Retina (tissue), 1 donor: Measurements from ENCODE around the gene EIF3B.
A peak's percentile ranks its signal among the peaks of the same experiment; 100 is the strongest.
"Not testable (repeated sequence)": the region's sequence is repeated elsewhere in the genome, so short reads cannot be mapped to it uniquely, and the experiment has no call there.

ENCODE experiments used
- DNase-seq: peaks from one replicate; pipeline ENCODE4 v3.0.0-alpha.2; 2016

Gene EIF3B

GRCh38 chr7:2379161-2379560, 24.5 kb downstream of the EIF3B start:
- no peak for DNase-seq

DNA sequence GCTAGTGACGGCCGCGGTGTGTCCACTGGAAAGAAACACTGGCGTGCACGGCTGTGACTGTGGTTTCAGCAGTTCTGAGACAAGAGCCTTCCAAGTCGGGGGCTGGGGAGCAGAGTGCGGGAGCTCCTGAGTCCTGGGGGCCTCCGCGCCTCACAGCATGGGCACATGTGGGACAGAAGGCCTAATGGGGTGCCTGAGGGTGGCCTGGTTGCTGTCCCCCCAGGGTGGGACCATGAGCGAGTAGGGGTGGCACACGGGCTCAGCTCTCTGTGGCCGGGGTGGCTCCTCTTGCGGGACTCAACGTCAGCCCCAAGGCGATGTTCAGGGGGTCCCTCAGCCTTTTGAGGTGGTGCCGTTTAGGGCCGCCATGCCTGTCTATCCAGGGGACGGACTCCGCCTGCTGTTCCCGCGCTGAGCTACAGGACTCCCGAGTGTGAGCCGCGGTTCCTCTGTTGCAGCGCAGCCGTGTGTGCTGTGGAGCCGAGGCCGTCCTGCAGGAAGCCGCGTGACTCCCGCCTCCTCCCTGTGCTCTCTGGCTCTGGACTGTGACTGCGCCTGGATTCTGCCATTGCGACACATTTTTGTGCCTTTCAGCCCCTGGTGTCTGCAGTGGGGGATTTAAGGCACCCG, 25.3 kb downstream of the EIF3B start:
- DNase-seq, result no peak

- DNase-seq, result no peak
Measured at GRCh38 chr7:2380461-2380860, 25.8 kb downstream of the EIF3B start.

DNA sequence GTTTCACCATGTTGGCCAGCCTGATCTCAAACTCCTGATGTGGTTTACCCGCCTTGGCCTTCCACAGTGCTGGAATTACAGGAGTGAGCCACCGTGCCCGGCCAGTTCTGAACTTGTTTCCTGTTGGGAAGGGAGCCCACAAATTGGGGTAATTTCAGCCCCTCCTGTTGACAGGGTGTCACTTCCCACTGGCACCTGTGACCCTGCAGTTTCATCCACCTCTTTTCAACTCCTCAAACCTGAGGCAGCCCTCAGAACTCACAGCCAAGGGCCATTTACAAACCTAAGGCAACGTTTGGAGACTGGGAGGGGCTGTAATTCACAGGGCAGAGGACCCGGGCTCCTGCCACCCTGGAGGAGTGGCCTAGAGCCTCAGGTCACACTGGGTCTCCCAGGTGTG, 26.6 kb downstream of the EIF3B start:
- DNase-seq, result no peak

DNA sequence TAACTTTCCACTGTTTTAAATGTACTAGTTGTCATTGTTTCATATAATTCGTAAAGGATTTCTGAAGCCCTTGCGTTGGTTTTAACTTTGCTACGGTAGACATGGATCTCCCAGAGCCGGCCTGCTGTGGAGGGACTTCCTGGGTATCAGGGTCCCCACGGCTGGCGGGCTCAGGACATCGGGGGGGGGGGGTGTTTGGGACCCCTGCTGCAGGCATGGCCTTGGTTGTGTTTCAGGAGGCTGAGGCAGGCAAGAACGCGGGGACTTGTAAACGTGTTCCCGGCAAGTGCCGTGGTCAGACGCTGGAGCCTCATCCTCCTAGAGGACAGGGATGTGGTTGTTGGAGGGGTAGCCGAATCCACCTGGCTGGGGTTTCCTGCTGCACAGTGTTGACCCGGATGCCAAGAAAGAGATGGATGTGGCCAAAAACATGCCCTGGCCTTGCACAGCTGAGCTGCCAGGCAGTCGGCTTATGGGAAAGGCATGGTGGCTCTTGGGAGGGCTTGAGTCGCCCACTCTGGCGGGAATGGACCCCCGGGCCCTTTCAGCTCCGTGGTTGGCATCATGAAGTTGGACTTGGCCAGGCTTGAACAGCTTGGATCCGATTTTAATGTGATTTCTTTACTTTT, 27.4 kb downstream of the EIF3B start:
- DNase-seq, result no peak

DNA sequence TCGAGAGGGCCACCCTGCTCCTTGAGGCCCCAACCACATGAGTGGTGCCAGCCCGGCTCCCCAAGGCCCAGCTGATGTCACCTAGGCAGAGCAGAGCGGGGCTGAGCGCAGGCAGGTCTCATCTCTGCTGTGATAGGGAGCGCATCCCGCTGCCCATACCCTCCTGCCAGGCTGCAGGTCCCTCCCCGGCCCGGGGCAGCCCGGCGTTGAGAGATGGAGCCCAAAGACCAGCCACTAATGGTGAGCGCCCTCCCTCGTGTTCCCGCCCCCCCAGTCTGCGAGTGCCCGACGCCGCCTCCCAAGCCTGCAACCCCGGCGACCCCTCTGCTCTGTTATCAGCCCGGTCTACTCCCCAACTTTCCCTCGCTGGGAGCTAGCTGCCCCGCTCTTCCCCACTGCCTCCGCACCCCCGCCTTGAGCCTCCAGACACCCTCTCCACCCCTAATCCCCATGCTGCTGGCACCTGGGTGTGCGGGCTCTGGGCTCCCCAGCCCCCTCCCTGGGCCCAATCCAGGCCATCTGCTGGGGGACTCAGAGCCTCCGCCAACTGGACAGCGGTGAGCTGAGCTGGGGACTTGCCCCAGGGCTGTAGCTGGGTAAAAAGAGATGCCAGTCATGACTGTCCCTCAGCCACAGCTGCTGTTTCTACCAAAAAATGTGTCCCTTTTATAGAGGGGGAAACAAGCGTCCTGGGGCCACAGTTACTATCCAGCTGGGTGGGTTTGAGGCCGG, 29.1 kb downstream of the EIF3B start:
- DNase-seq, result no peak

DNA sequence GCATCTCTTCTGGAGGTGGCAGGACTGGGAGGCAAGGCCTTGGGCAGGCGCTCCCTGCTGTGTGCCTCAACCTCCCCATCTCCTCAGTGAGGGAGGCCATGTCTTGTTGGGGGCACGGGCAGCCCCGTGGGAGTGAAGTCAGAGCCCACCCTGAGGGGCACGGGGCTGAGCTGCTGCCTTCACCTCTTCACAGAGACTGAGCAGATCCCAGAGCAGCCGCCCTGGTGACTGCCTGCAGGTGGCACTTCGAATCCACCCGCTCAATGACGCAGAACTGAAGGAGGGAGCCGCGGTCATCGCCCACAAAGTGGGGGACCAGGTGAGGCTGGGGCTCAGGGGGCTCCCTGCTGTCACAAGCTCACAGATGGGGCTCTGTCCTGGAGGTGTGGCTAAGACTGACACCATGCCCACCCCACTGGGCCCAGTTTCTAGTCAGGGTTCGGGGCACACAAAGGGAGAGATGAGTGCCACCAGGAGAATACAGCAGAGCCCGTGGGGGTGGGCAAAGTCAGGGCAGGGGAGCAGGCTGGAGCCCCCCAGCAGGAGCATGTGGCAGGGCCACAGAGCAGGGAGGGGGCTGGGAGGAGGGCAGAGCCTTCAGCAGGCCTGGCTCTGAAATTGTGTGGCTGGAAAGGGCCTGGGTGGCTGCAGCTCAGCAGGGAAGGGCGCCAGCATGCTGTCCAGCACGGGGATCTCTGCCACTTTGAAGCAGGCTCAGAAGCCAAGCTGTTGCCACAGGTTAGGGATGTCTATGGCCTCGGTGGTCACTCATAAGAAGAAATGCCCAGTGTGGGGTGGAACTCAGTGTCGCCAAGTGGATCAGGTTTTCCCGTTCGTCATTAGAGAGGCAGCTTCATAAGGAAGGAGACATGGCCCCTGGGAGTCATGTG, 30.0 kb downstream of the EIF3B start:
- no peak for DNase-seq

DNA sequence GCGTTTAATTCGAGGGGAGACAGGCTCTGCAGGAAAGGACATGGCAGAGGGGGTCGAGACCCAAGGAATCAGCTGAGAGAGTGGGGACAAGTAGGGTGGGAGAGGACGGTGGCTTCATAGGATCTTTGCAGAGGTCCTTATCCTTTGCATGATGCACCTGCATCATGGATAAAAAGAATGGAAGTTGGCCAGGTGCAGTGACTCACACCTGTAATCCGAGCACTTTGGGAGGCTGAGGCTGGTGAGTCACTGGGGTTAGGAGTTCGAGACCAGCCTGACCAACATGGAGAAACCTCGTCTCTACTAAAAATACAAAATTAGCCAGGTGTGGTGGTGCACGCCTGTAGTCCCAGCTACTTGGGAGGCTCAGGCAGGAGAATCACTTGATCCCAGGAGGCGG, 31.5 kb downstream of the EIF3B start:
- not testable (repeated sequence) for DNase-seq

DNA sequence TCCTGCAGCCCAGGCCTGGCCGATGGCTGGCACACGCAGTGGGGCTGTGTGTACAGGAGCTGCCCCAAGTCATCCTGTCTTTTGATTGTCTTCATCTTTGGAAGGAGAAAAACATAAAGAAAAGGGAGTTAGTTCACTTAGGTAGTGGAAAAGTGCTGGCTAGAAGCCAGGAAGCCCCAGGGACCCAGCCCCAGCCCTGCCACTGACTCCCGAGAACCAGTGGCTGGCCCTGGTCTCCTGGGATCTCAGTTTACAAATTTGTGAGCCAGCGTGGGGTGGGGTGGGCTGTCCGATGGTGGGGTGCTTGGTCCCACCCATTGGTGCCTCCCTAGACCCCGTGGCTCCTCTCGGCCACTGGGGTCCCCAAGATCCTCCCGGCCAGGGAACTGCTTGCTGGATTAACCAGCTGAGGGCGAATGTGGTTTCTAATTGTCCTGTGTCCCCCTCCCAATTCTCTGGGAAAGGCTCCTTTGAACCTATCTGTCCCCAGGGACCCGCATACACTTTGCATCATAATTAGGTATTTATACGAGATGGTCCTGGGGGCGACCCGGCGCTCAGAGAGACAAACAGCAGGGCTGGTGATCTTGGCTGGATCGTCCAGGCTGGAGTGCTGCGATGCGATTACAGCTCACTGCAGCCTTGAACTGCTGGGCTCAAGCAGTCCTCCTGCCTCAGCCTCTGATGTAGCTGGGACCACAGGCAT, 32.5 kb downstream of the EIF3B start:
- DNase-seq, result no peak

DNA sequence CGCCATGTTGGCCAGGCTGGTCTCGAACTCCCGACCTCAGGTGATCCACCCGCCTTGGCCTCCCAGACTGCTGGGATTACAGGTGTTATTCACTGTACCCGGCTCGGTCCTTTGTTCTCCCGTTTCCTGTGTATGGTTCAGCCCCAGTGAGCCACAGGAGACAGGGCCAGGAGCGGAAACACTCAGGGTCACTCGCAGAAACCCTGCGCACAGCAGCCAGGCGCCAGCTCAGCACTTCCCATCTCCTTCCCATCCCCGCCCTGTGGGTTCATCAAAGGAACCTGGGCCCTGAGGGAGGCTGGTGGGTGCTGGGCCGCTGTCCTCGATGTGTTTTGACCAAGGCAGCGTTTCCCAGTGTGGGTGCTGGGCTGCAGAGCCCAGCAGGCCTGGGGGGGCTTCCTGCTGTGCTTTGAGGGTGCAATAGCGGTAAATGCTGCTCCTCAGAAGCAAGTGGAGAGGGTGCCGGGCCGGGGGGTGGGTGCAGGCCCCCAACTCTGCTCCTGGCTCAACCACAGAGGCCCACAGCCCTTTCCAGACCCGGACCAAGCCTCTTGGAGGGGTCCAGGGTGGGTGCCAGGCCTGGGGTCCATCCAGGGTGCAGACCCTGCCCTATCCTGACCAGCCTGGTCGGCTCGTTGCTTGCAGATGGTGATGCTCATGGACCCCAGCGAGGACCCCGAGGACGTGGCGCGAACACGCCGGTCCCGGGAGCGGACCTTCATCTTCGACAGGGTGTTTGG, 33.4 kb downstream of the EIF3B start:
- no peak for DNase-seq

DNA sequence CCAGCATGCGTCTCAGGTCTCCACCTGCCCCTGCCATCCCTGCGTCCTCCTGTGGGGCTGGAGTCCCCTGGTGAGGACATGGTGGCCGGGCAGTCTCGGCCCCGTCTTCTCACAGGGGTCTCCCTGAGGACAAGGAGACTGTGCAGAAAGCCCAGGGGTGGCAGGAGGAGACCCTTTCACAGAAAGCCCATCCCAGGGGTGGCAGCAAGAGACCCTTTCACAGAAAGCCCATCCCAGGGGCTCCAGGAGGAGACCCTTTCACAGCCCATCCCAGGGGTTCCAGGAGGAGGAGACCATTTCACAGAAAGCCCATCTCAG, 34.0 kb downstream of the EIF3B start:
- no peak for DNase-seq

- peak; percentile 44 for DNase-seq
Measured at GRCh38 chr7:2390020-2390816, 35.6 kb downstream of the EIF3B start.

DNA sequence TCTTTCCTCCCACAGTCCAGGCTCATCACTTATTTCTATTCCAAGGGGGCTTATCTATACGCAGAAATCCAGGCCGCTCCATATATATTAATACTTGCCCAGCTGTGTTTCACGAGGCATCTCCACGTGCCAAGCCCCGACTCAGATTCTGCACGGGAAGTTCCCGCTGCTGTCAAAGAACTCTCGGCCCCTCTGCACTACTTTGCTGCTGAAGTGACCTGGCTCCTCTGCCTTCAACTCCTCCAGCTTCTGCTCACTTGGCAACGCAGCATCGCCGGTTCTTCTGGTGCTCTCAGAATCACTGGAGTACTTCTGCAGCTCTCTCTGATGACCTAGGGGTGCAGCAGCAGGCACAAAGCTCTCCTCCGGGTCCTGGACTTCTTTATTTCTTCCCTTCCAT, 39.1 kb downstream of the EIF3B start:
- DNase-seq, result no peak

GRCh38 chr7:2394566-2395082, 40.0 kb downstream of the EIF3B start:
- DNase-seq, result no peak

DNA sequence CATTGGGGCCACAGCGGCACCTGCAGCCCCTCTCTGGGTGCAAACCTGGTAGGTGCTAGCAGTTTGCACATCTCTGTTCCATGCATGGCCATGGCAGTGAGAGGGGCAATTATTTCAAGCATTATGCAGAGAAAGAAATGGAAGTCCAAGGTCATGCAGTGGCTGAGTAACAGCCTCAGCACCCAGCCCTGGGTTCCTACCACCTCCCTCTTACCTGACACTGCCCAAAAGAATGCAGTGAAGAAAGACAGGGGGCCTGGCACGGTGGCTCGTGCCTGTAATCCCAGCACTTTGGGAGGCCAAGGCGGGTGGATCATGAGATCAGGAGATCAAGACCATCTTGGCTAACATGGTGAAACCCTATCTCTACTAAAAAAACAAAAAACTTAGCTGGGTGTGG, 43.9 kb downstream of the EIF3B start:
- DNase-seq, result no peak

GRCh38 chr7:2399848-2400587, 45.4 kb downstream of the EIF3B start:
- DNase-seq, result no peak

GRCh38 chr7:2402687-2403013, 48.0 kb downstream of the EIF3B start:
- no peak for DNase-seq

GRCh38 chr7:2403014-2403717, 48.5 kb downstream of the EIF3B start, which contains the start of gene CHST12:
Gene CHST12, plus strand, starts transcription at chr7:2403611. Its CDS starts 29,029 bp downstream, at chr7:2432640.
- peak; percentile 94 for DNase-seq
